Activated CD4-positive, alpha-beta T cell treated with anti-CD3 and anti-CD28 coated beads, Interleukin-2, Interleukin-6, amounts not matched to agents 100 ng/mL and 50 ng/mL, durations not matched to agents 16 hours and 8 hours (primary cell): Measurements from ENCODE around the gene BOLA3.
"Not testable (repeated sequence)": the region's sequence is repeated elsewhere in the genome, so short reads cannot be mapped to it uniquely, and the experiment has no call there.

Source experiments
- DNase-seq: peaks from one replicate; pipeline ENCODE4 v3.0.0-alpha.2; 2020

Gene BOLA3

GRCh38 chr2:74101574-74102300 is 46.0 kb downstream of the BOLA3 start:
- no peak for DNase-seq

- no peak for DNase-seq
Observed at GRCh38 chr2:74100254-74101216, 47.2 kb downstream of the BOLA3 start.

GRCh38 chr2:74099835-74100234 is 47.9 kb downstream of the BOLA3 start:
- DNase-seq = no peak

- no peak for DNase-seq
Observed at GRCh38 chr2:74099271-74099670, 48.4 kb downstream of the BOLA3 start.

- no peak for DNase-seq
Observed at GRCh38 chr2:74097574-74097973, 50.1 kb downstream of the BOLA3 start.

- no peak for DNase-seq
Observed at GRCh38 chr2:74096052-74096451, 51.7 kb downstream of the BOLA3 start.

GRCh38 chr2:74095632-74096031 is 52.1 kb downstream of the BOLA3 start:
- DNase-seq = no peak

GRCh38 chr2:74094291-74094690 is 53.4 kb downstream of the BOLA3 start:
- DNase-seq = no peak

GRCh38 chr2:74093840-74094239 is 53.9 kb downstream of the BOLA3 start:
- no peak for DNase-seq

- no peak for DNase-seq
Observed at GRCh38 chr2:74093426-74093825, 54.3 kb downstream of the BOLA3 start.

GRCh38 chr2:74092275-74092674 is 55.4 kb downstream of the BOLA3 start:
- DNase-seq = no peak

GRCh38 chr2:74091391-74091790 is 56.3 kb downstream of the BOLA3 start:
- no peak for DNase-seq

- DNase-seq = no peak
Observed at GRCh38 chr2:74089816-74090745, 57.6 kb downstream of the BOLA3 start.

- DNase-seq = not testable (repeated sequence)
Observed at GRCh38 chr2:74088676-74089075, 59.0 kb downstream of the BOLA3 start.

GRCh38 chr2:74087696-74088095 is 60.0 kb downstream of the BOLA3 start:
- DNase-seq = no peak

GRCh38 chr2:74086021-74086420 is 61.7 kb downstream of the BOLA3 start:
- DNase-seq = no peak
